ENCODE measurements around the gene TTC27. TPM values are rescaled to one million over a fixed set of nuclear protein-coding genes. Genes with fewer than 3 reads are reported as not detected.

The TTC27 gene
- polyA plus RNA-seq, result 14.2 TPM
- long read RNA-seq, donor 1, partial matches to known transcripts, result 0 of 2 reads
- long read RNA-seq, donor 1, other reads (novel, unspliced or antisense), result 0 of 2 reads
- long read RNA-seq, donor 2, partial matches to known transcripts, result 0 of 1 reads
- long read RNA-seq, donor 2, other reads (novel, unspliced or antisense), result 0 of 1 reads
- long read RNA-seq, donor 3, result 0 reads
- long read RNA-seq, donor 4, result 0 reads
- long read RNA-seq, donor 5, partial matches to known transcripts, result 0 of 3 reads
- long read RNA-seq, donor 5, other reads (novel, unspliced or antisense), result 0 of 3 reads
- long read RNA-seq, donor 6, partial matches to known transcripts, result 0 of 2 reads
- long read RNA-seq, donor 6, other reads (novel, unspliced or antisense), result 0 of 2 reads
- long read RNA-seq, donor 7, partial matches to known transcripts, result 0 of 1 reads
- long read RNA-seq, donor 7, other reads (novel, unspliced or antisense), result 0 of 1 reads
- long read RNA-seq, donor 8, result 0 reads
- long read RNA-seq, donor 9, partial matches to known transcripts, result 0 of 3 reads
- long read RNA-seq, donor 9, other reads (novel, unspliced or antisense), result 0 of 3 reads
- long read RNA-seq, donor 10, partial matches to known transcripts, result 0 of 3 reads
- long read RNA-seq, donor 10, other reads (novel, unspliced or antisense), result 0 of 3 reads
- long read RNA-seq, donor 11, partial matches to known transcripts, result 0 of 1 reads
- long read RNA-seq, donor 11, other reads (novel, unspliced or antisense), result 0 of 1 reads

GRCh38 chr2:32627814-32628579 is at the start of gene TTC27:
Gene TTC27, plus strand, starts transcription at chr2:32628050. Its CDS starts 243 bp downstream, at chr2:32628293.
- WGBS (ENCODE audit: insufficient coverage, low lambda C conversion rate), result no CpG with 5 or more reads among the region's 39 CpGs
- Histone ChIP-seq H3K4me1 (ENCODE audit: control insufficient read depth, insufficient read depth, low read length) (peaks cover 8% of the 10 kb centered on the region), H3K9me3 (ENCODE audit: control insufficient read depth, low read depth, low read length) (no peaks in the 10 kb centered on the region), H3K4me3 (ENCODE audit: low read length) (peak within 1 kb of the TSS; percentile 84), H3K27ac (ENCODE audit: low read length) (peak within 1 kb of the TSS; percentile 35), H3K27me3 (ENCODE audit: control insufficient read depth, insufficient read depth, low read length) (no peaks in the 10 kb centered on the region), H3K36me3 (ENCODE audit: control insufficient read depth, insufficient read depth, low read length) (peaks cover 3% of the 10 kb centered on the region)
- DNase-seq, result peak; percentile 94 to 96

GRCh38 chr2:32591669-32592463 is 36.0 kb upstream of the TTC27 start:
- Histone ChIP-seq H3K27me3 (ENCODE audit: control insufficient read depth, insufficient read depth, low read length) (no peaks in the 10 kb centered on the region), H3K27ac (ENCODE audit: low read length) (no peak overlapping the region), H3K9me3 (ENCODE audit: control insufficient read depth, low read depth, low read length) (no peaks in the 10 kb centered on the region), H3K4me1 (ENCODE audit: control insufficient read depth, insufficient read depth, low read length) (no peaks in the 10 kb centered on the region), H3K4me3 (ENCODE audit: low read length) (no peak overlapping the region), H3K36me3 (ENCODE audit: control insufficient read depth, insufficient read depth, low read length) (peaks cover 15% of the 10 kb centered on the region)
- peak in 1 of 2 donors; percentile 32 for DNase-seq
- WGBS (ENCODE audit: insufficient coverage, low lambda C conversion rate), result no CpG with 5 or more reads among the region's 3 CpGs

GRCh38 chr2:32594573-32594972 is 33.3 kb upstream of the TTC27 start:
- Histone ChIP-seq H3K4me1 (ENCODE audit: control insufficient read depth, insufficient read depth, low read length) (no peaks in the 10 kb centered on the region), H3K36me3 (ENCODE audit: control insufficient read depth, insufficient read depth, low read length) (peaks cover 23% of the 10 kb centered on the region), H3K27ac (ENCODE audit: low read length) (no peak overlapping the region), H3K9me3 (ENCODE audit: control insufficient read depth, low read depth, low read length) (no peaks in the 10 kb centered on the region), H3K27me3 (ENCODE audit: control insufficient read depth, insufficient read depth, low read length) (no peaks in the 10 kb centered on the region), H3K4me3 (ENCODE audit: low read length) (no peak overlapping the region)
- WGBS (ENCODE audit: insufficient coverage, low lambda C conversion rate), result 90% methylated on average over 2 of the region's 3 CpGs
- no peak for DNase-seq

- DNase-seq, result peak in 1 of 2 donors; percentile 41
- Histone ChIP-seq H3K27ac (ENCODE audit: low read length) (no peak overlapping the region), H3K9me3 (ENCODE audit: control insufficient read depth, low read depth, low read length) (no peaks in the 10 kb centered on the region), H3K36me3 (ENCODE audit: control insufficient read depth, insufficient read depth, low read length) (peaks cover 60% of the 10 kb centered on the region), H3K27me3 (ENCODE audit: control insufficient read depth, insufficient read depth, low read length) (no peaks in the 10 kb centered on the region), H3K4me1 (ENCODE audit: control insufficient read depth, insufficient read depth, low read length) (no peaks in the 10 kb centered on the region), H3K4me3 (ENCODE audit: low read length) (no peak overlapping the region)
- 40% methylated on average over 1 of the region's 2 CpGs for WGBS (ENCODE audit: insufficient coverage, low lambda C conversion rate)
These were observed 16.5 kb upstream of the TTC27 start for GRCh38 chr2:32611366-32611765.

- Histone ChIP-seq H3K36me3 (ENCODE audit: control insufficient read depth, insufficient read depth, low read length) (peaks cover 61% of the 10 kb centered on the region), H3K27ac (ENCODE audit: low read length) (no peak overlapping the region)
- no peak for DNase-seq
These were observed 16.1 kb upstream of the TTC27 start for GRCh38 chr2:32611771-32612170.

GRCh38 chr2:32614084-32614483 is 13.8 kb upstream of the TTC27 start:
- peaks cover 56% of the 10 kb centered on the region for H3K36me3 ChIP-seq (ENCODE audit: control insufficient read depth, insufficient read depth, low read length)

More at GRCh38 chr2:32611771-32612170, 16.1 kb upstream of the TTC27 start:
- no peaks in the 10 kb centered on the region for H3K4me1 ChIP-seq (ENCODE audit: control insufficient read depth, insufficient read depth, low read length)
- H3K4me3 ChIP-seq (ENCODE audit: low read length), result no peak overlapping the region
- no peaks in the 10 kb centered on the region for H3K27me3 ChIP-seq (ENCODE audit: control insufficient read depth, insufficient read depth, low read length)
- WGBS (ENCODE audit: insufficient coverage, low lambda C conversion rate), result no CpG with 5 or more reads among the region's 1 CpG
- no peaks in the 10 kb centered on the region for H3K9me3 ChIP-seq (ENCODE audit: control insufficient read depth, low read depth, low read length)

GRCh38 chr2:32617599-32618189 is 10.2 kb upstream of the TTC27 start:
- Histone ChIP-seq H3K9me3 (ENCODE audit: control insufficient read depth, low read depth, low read length) (no peaks in the 10 kb centered on the region), H3K4me3 (ENCODE audit: low read length) (no peak overlapping the region)
- WGBS (ENCODE audit: insufficient coverage, low lambda C conversion rate), result no CpG with 5 or more reads among the region's 5 CpGs

More at GRCh38 chr2:32614084-32614483, 13.8 kb upstream of the TTC27 start:
- Histone ChIP-seq H3K27me3 (ENCODE audit: control insufficient read depth, insufficient read depth, low read length) (no peaks in the 10 kb centered on the region), H3K9me3 (ENCODE audit: control insufficient read depth, low read depth, low read length) (no peaks in the 10 kb centered on the region), H3K27ac (ENCODE audit: low read length) (no peak overlapping the region), H3K4me3 (ENCODE audit: low read length) (no peak overlapping the region), H3K4me1 (ENCODE audit: control insufficient read depth, insufficient read depth, low read length) (no peaks in the 10 kb centered on the region)
- 100% methylated on average over 1 of the region's 1 CpG for WGBS (ENCODE audit: insufficient coverage, low lambda C conversion rate)
- no peak for DNase-seq

GRCh38 chr2:32622570-32623310 is 5.1 kb upstream of the TTC27 start:
- Histone ChIP-seq H3K4me3 (ENCODE audit: low read length) (no peak overlapping the region), H3K27ac (ENCODE audit: low read length) (no peak overlapping the region), H3K9me3 (ENCODE audit: control insufficient read depth, low read depth, low read length) (no peaks in the 10 kb centered on the region), H3K4me1 (ENCODE audit: control insufficient read depth, insufficient read depth, low read length) (peaks cover 9% of the 10 kb centered on the region), H3K27me3 (ENCODE audit: control insufficient read depth, insufficient read depth, low read length) (no peaks in the 10 kb centered on the region), H3K36me3 (ENCODE audit: control insufficient read depth, insufficient read depth, low read length) (peaks cover 17% of the 10 kb centered on the region)
- DNase-seq, result peak in 1 of 2 donors; percentile 47
- 27% methylated on average over 2 of the region's 2 CpGs for WGBS (ENCODE audit: insufficient coverage, low lambda C conversion rate)

More at GRCh38 chr2:32617599-32618189, 10.2 kb upstream of the TTC27 start:
- Histone ChIP-seq H3K27ac (ENCODE audit: low read length) (no peak overlapping the region), H3K4me1 (ENCODE audit: control insufficient read depth, insufficient read depth, low read length) (no peaks in the 10 kb centered on the region), H3K36me3 (ENCODE audit: control insufficient read depth, insufficient read depth, low read length) (peaks cover 52% of the 10 kb centered on the region), H3K27me3 (ENCODE audit: control insufficient read depth, insufficient read depth, low read length) (no peaks in the 10 kb centered on the region)
- peak in 1 of 2 donors; percentile 14 for DNase-seq

GRCh38 chr2:32623311-32623706 is 4.5 kb upstream of the TTC27 start:
- H3K27ac ChIP-seq (ENCODE audit: low read length), result no peak overlapping the region
- H3K4me3 ChIP-seq (ENCODE audit: low read length), result no peak overlapping the region
- DNase-seq, result no peak
- H3K4me1 ChIP-seq (ENCODE audit: control insufficient read depth, insufficient read depth, low read length), result peaks cover 9% of the 10 kb centered on the region
- H3K27me3 ChIP-seq (ENCODE audit: control insufficient read depth, insufficient read depth, low read length), result no peaks in the 10 kb centered on the region
- no peaks in the 10 kb centered on the region for H3K9me3 ChIP-seq (ENCODE audit: control insufficient read depth, low read depth, low read length)
- 83% methylated on average over 1 of the region's 6 CpGs for WGBS (ENCODE audit: insufficient coverage, low lambda C conversion rate)
- peaks cover 16% of the 10 kb centered on the region for H3K36me3 ChIP-seq (ENCODE audit: control insufficient read depth, insufficient read depth, low read length)

Measured in large intestine (tissue), 12 donors.